ENCODE measurements around the gene RPS2.

The RPS2 gene

DNA sequence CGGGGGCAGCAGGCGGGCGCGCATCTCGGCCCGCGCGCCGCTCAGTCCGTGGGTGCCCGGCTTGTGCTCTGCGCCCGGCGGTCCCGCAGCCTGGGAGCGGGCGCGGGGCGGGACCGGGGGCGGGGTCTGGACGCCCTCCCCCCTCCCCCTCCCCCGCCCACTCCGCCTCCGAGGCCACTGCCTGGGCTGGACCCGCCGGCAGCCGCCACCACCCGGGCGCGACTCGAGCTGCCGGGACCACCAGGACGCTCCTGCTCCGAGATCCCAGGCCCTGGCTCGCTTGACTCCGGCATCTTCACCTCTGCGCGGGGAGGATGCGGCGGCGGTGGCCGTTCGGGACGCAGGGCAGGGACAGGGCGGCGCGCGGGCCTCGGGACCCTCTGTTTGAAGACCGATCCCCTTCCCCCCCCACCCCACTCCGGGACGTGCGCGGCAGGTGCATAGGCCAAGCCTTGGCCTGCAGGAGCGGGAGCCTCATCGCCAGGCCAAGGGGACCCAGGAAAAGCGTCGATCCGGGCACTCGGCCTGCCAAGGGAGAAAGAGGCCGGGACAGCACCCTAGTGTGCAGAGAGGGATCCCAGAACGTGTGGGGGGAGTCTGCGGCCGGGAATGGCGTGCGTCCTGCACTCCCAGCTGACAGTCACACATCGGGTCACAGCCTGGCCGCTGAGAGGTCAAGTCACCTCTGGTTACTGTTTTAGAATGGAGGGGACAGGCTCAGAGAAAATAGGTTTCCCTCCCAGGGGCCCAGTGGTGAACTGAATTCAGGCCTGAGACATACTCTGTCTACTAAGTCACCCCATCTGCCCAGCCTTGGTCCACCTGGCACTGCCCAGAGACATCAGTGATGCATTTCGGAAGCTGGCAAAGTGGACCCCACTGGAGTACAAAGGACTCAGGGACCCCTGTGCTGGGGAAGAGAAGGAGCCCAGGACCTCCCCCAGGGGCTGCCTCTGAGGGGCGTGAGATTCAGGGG lies 46.0 kb downstream of the RPS2 start, which contains the start of gene HS3ST6:
Gene HS3ST6, minus strand, starts transcription at position 65 of the 976 bp plus-strand sequence. CDS start 92 bp downstream, outside the sequence.
- Histone ChIP-seq H3K27me3 (ENCODE audit: insufficient read depth, poor library complexity, severe bottlenecking) (peaks cover 53% of the 10 kb centered on the region), H3K4me3 (replicated peaks; ENCODE audit: insufficient read depth, low read length) (no peak within 1 kb of the TSS), H3K27ac (replicated peaks) (no peak within 1 kb of the TSS)
- no peak for DNase-seq (ENCODE audit: low read depth in 1 of 2, low spot score in 1 of 2)
- TF ChIP-seq POLR2AphosphoS5 (IDR thresholded peaks at IDR 0.05; ENCODE audit: low read depth) (no peak), GABPA (IDR thresholded peaks at IDR 0.05; ENCODE audit: low read depth) (no peak), SPI1 (IDR thresholded peaks at IDR 0.05; ENCODE audit: borderline replicate concordance, low read depth) (no peak)
- TF ChIP-seq, protein P1, sequence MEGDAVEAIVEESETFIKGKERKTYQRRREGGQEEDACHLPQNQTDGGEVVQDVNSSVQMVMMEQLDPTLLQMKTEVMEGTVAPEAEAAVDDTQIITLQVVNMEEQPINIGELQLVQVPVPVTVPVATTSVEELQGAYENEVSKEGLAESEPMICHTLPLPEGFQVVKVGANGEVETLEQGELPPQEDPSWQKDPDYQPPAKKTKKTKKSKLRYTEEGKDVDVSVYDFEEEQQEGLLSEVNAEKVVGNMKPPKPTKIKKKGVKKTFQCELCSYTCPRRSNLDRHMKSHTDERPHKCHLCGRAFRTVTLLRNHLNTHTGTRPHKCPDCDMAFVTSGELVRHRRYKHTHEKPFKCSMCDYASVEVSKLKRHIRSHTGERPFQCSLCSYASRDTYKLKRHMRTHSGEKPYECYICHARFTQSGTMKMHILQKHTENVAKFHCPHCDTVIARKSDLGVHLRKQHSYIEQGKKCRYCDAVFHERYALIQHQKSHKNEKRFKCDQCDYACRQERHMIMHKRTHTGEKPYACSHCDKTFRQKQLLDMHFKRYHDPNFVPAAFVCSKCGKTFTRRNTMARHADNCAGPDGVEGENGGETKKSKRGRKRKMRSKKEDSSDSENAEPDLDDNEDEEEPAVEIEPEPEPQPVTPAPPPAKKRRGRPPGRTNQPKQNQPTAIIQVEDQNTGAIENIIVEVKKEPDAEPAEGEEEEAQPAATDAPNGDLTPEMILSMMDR (IDR thresholded peaks at IDR 0.05; ENCODE audit: insufficient read depth, low read length) = no peak
- TF ChIP-seq, protein P2, sequence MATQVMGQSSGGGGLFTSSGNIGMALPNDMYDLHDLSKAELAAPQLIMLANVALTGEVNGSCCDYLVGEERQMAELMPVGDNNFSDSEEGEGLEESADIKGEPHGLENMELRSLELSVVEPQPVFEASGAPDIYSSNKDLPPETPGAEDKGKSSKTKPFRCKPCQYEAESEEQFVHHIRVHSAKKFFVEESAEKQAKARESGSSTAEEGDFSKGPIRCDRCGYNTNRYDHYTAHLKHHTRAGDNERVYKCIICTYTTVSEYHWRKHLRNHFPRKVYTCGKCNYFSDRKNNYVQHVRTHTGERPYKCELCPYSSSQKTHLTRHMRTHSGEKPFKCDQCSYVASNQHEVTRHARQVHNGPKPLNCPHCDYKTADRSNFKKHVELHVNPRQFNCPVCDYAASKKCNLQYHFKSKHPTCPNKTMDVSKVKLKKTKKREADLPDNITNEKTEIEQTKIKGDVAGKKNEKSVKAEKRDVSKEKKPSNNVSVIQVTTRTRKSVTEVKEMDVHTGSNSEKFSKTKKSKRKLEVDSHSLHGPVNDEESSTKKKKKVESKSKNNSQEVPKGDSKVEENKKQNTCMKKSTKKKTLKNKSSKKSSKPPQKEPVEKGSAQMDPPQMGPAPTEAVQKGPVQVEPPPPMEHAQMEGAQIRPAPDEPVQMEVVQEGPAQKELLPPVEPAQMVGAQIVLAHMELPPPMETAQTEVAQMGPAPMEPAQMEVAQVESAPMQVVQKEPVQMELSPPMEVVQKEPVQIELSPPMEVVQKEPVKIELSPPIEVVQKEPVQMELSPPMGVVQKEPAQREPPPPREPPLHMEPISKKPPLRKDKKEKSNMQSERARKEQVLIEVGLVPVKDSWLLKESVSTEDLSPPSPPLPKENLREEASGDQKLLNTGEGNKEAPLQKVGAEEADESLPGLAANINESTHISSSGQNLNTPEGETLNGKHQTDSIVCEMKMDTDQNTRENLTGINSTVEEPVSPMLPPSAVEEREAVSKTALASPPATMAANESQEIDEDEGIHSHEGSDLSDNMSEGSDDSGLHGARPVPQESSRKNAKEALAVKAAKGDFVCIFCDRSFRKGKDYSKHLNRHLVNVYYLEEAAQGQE (IDR thresholded peaks at IDR 0.05; ENCODE audit: insufficient replicate concordance, low read depth) = no peak

- no peak for DNase-seq (ENCODE audit: low read depth in 1 of 2, low spot score in 1 of 2)
- H3K4me3 ChIP-seq (replicated peaks; ENCODE audit: insufficient read depth, low read length) = no peak overlapping the region
- H3K27me3 ChIP-seq (ENCODE audit: insufficient read depth, poor library complexity, severe bottlenecking) = peaks cover 55% of the 10 kb centered on the region
- no peak overlapping the region for H3K27ac ChIP-seq (replicated peaks)
- TF ChIP-seq, protein P2 (IDR thresholded peaks at IDR 0.05; ENCODE audit: insufficient replicate concordance, low read depth) = no peak
- no peak for TF ChIP-seq POLR2AphosphoS5 (IDR thresholded peaks at IDR 0.05; ENCODE audit: low read depth)
- no peak for TF ChIP-seq GABPA (IDR thresholded peaks at IDR 0.05; ENCODE audit: low read depth)
- TF ChIP-seq SPI1 (IDR thresholded peaks at IDR 0.05; ENCODE audit: borderline replicate concordance, low read depth) = no peak
- TF ChIP-seq, protein P1 (IDR thresholded peaks at IDR 0.05; ENCODE audit: insufficient read depth, low read length) = no peak
These were observed 46.8 kb downstream of the RPS2 start for GRCh38 chr16:1917665-1918350.

- H3K27me3 ChIP-seq (ENCODE audit: insufficient read depth, poor library complexity, severe bottlenecking) = peaks cover 56% of the 10 kb centered on the region
- TF ChIP-seq SPI1 (IDR thresholded peaks at IDR 0.05; ENCODE audit: borderline replicate concordance, low read depth) = no peak
- no peak overlapping the region for H3K27ac ChIP-seq (replicated peaks)
- no peak for DNase-seq (ENCODE audit: low read depth in 1 of 2, low spot score in 1 of 2)
- no peak overlapping the region for H3K4me3 ChIP-seq (replicated peaks; ENCODE audit: insufficient read depth, low read length)
These were observed 47.5 kb downstream of the RPS2 start for GRCh38 chr16:1917056-1917664.

DNA sequence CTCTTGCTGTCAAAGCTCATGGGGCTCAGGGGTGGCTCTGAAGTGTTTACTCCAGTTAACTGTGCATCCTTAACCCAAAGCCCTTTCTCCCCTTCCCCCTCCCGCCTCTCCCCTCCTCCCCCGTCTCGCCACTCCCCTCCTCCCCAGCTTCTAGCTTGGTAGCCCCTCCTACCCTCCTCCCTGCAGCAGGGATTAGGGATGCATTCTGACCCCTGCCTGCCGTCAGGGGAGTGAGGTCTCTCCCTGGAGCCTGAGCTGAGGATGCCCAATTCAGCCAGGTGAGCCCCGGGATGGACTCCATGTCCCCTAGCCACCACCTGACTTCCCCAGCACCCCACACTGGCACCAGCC lies 48.0 kb downstream of the RPS2 start:
- peaks cover 56% of the 10 kb centered on the region for H3K27me3 ChIP-seq (ENCODE audit: insufficient read depth, poor library complexity, severe bottlenecking)
- no peak overlapping the region for H3K4me3 ChIP-seq (replicated peaks; ENCODE audit: insufficient read depth, low read length)
- no peak for DNase-seq (ENCODE audit: low read depth in 1 of 2, low spot score in 1 of 2)
- H3K27ac ChIP-seq (replicated peaks) = no peak overlapping the region
- TF ChIP-seq, protein P1 (IDR thresholded peaks at IDR 0.05; ENCODE audit: insufficient read depth, low read length) = no peak
- TF ChIP-seq, protein P2 (IDR thresholded peaks at IDR 0.05; ENCODE audit: insufficient replicate concordance, low read depth) = no peak
- no peak for TF ChIP-seq POLR2AphosphoS5 (IDR thresholded peaks at IDR 0.05; ENCODE audit: low read depth)
- no peak for TF ChIP-seq SPI1 (IDR thresholded peaks at IDR 0.05; ENCODE audit: borderline replicate concordance, low read depth)
- TF ChIP-seq GABPA (IDR thresholded peaks at IDR 0.05; ENCODE audit: low read depth) = no peak

Measured in HL-60 (cell line).